Ovary (tissue), 9 donors: ENCODE measurements around the gene NEDD9. TPM values are rescaled to one million over a fixed set of nuclear protein-coding genes. Genes with fewer than 3 reads are reported as not detected.

Experiments
- DNase-seq, 5 donors: peaks; one replicate each; pipeline ENCODE4 v3.0.0-alpha.2; 2019 to 2020
- H3K27ac ChIP-seq, 2 donors: fragments of 200-600 bp; one replicate each; pipeline versions ENCODE4 v1.5.1 to v1.8.0; 2019 to 2022
- H3K27me3 ChIP-seq: fragments of 200-600 bp; one replicate; pipeline ENCODE4 v1.8.0; 2022
- H3K36me3 ChIP-seq: fragments of 200-600 bp; sonication (generic); one replicate; pipeline ENCODE4 v1.5.1; 2019
- H3K4me1 ChIP-seq: one replicate; pipeline ENCODE4 v1.8.1; 2013; ENCODE audit warnings: mild to moderate bottlenecking, moderate library complexity; ENCODE audit not compliant: insufficient read depth
- H3K4me3 ChIP-seq: fragments of 200-600 bp; sonication (generic); one replicate; pipeline ENCODE4 v1.5.1; 2017
- H3K9me3 ChIP-seq, 2 donors: fragments of 200-600 bp in 1 of 2; sonication (generic) in 1 of 2; one replicate each; pipeline versions ENCODE4 v1.5.1 to v1.8.1; 2013 to 2019; ENCODE audit warnings: mild to moderate bottlenecking in 1 of 2, moderate library complexity in 1 of 2
- EP300 ChIP-seq: sonication (generic); formaldehyde crosslinking; IDR thresholded peaks from one replicate; pipeline ENCODE4 v1.6.1; 2017; ENCODE audit warnings: antibody characterized with exemption
- POLR2A ChIP-seq: fragments of 450-650 bp; IDR thresholded peaks from one replicate; pipeline ENCODE4 v1.6.1; 2017; ENCODE audit warnings: antibody characterized with exemption, mild to moderate bottlenecking, moderate library complexity
- WGBS, 3 donors: extraction: QIAGEN DNeasy Blood & Tissue Kit in 1 of 3; methylation state at CpG; one replicate each; pipeline versions ENCODE4 v1.1.5 to v1.1.7; 2013 to 2017; 5-methylcytosine and 5-hydroxymethylcytosine counted together
- intact Hi-C, 4 donors: fragments of 100-400 bp; cut with DNase I; formaldehyde crosslinking; loops; one replicate each; pipeline versions ENCODE4 v1.11.0 to v1.15.1; 2022 to 2023
- polyA plus RNA-seq, 2 donors: library from polyadenylated mRNA; stranded (reverse); fragments of 200-250 nt in 1 of 2; fragments of 350-450 nt in 1 of 2; fragmentation: Illumina TruSeq in 1 of 2; extraction: RNeasy Lipid Tissue Mini Kit (QIAGEN cat#74804) in 1 of 2; gene quantifications; one replicate each; pipeline ENCODE4 v1.2.3, GENCODE V29; 2013 to 2014
- total RNA-seq, 7 donors: library from RNA; depleted of rRNA in 2 of 7; stranded (reverse); fragments of >200 nt in 2 of 7; fragmentation: NEBNext Ultra II Directional in 3 of 7; extraction: Animal tissue kit (Norgen Biotek cat#: 25700) in 3 of 7; gene quantifications; one replicate each; pipeline versions ENCODE4 v1.1.0 to v1.2.4, GENCODE V29; 2016 to 2023
- TF ChIP-seq, protein P1 (sequence below), 3 donors: fragments of 450-650 bp in 2 of 3; fragments of 200-600 bp in 1 of 3; IDR thresholded peaks; one replicate each; pipeline versions ENCODE4 v1.5.1 to v1.8.0; 2016 to 2022; ENCODE audit warnings: antibody characterized with exemption in 3 of 3, mild to moderate bottlenecking in 1 of 3
- donor health status: DM: no; HTN: no; CAD: no; lungs with moderate emphysema.
- donor health status: DM: no; HTN: no; CAD: no.
- donor health status: Bipolar disorder and iron deficiency.
- donor health status: DM: yes; HTN: yes; CAD: no.
- donor health status: DM: no; HTN: no; CAD: no.
- donor health status: DM: yes; HTN: yes; CAD: no.

Gene NEDD9
- total and polyA plus RNA-seq, 9 donors = 5.0 to 49.4 (median 13.7) TPM

GRCh38 chr6:11209369-11209768 is 23.1 kb downstream of the NEDD9 start:
- Histone ChIP-seq H3K9me3 (no peaks in the 10 kb centered on the region), H3K27me3 (no peaks in the 10 kb centered on the region), H3K4me3 (no peak overlapping the region), H3K27ac (no peak overlapping the region), H3K4me1 (no peaks in the 10 kb centered on the region), H3K36me3 (no peaks in the 10 kb centered on the region)
- TF ChIP-seq EP300 (no peak), POLR2A (no peak)
- TF ChIP-seq, protein P1, sequence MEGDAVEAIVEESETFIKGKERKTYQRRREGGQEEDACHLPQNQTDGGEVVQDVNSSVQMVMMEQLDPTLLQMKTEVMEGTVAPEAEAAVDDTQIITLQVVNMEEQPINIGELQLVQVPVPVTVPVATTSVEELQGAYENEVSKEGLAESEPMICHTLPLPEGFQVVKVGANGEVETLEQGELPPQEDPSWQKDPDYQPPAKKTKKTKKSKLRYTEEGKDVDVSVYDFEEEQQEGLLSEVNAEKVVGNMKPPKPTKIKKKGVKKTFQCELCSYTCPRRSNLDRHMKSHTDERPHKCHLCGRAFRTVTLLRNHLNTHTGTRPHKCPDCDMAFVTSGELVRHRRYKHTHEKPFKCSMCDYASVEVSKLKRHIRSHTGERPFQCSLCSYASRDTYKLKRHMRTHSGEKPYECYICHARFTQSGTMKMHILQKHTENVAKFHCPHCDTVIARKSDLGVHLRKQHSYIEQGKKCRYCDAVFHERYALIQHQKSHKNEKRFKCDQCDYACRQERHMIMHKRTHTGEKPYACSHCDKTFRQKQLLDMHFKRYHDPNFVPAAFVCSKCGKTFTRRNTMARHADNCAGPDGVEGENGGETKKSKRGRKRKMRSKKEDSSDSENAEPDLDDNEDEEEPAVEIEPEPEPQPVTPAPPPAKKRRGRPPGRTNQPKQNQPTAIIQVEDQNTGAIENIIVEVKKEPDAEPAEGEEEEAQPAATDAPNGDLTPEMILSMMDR (IDR thresholded peaks at IDR 0.05) = no peak
- intact Hi-C loops = no loop called here
- no peak for DNase-seq
- WGBS, 3 donors = 85 to 89% (median 87%) methylated on average over 5 of the region's 5 CpGs

- DNase-seq = no peak
- H3K36me3 ChIP-seq = no peaks in the 10 kb centered on the region
- no peaks in the 10 kb centered on the region for H3K4me1 ChIP-seq
- H3K9me3 ChIP-seq = no peaks in the 10 kb centered on the region
- 35 to 56% (median 51%) methylated on average over 1 of the region's 1 CpG for WGBS, 3 donors
- H3K27ac ChIP-seq = no peak overlapping the region
- no peak overlapping the region for H3K4me3 ChIP-seq
- no peak for TF ChIP-seq EP300
- TF ChIP-seq, protein P1 (IDR thresholded peaks at IDR 0.05) = no peak
- TF ChIP-seq POLR2A = no peak
- no peaks in the 10 kb centered on the region for H3K27me3 ChIP-seq
- intact Hi-C loops = no loop called here
Observed at GRCh38 chr6:11208854-11209253, 23.6 kb downstream of the NEDD9 start.

DNA sequence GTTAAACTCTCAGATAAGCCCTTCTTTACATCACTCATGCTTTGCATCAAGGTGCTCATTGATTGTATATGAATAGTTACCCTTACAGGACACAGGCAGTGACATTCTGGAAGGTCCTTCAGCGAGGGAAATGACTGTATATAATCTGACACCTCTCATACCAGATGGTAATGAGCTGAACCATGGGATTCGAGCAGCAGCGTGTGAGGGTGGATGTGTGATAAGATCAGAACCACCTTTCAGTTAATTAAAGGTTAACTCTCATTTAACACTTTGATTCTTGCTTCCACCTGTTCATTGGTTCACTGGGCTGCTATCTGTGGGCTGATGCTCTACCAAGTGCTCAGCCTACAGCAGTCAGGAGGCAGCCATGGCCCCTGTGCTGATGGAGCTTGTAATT is 24.2 kb downstream of the NEDD9 start:
- H3K36me3 ChIP-seq = no peaks in the 10 kb centered on the region
- H3K4me3 ChIP-seq = no peak overlapping the region
- H3K27ac ChIP-seq = no peak overlapping the region
- 89 to 94% (median 90%) methylated on average over 3 of the region's 3 CpGs for WGBS, 3 donors
- no peaks in the 10 kb centered on the region for H3K9me3 ChIP-seq
- H3K4me1 ChIP-seq = no peaks in the 10 kb centered on the region
- DNase-seq = no peak
- intact Hi-C loops = no loop called here
- no peak for TF ChIP-seq EP300
- TF ChIP-seq, protein P1 (IDR thresholded peaks at IDR 0.05) = no peak
- no peak for TF ChIP-seq POLR2A
- H3K27me3 ChIP-seq = no peaks in the 10 kb centered on the region

DNA sequence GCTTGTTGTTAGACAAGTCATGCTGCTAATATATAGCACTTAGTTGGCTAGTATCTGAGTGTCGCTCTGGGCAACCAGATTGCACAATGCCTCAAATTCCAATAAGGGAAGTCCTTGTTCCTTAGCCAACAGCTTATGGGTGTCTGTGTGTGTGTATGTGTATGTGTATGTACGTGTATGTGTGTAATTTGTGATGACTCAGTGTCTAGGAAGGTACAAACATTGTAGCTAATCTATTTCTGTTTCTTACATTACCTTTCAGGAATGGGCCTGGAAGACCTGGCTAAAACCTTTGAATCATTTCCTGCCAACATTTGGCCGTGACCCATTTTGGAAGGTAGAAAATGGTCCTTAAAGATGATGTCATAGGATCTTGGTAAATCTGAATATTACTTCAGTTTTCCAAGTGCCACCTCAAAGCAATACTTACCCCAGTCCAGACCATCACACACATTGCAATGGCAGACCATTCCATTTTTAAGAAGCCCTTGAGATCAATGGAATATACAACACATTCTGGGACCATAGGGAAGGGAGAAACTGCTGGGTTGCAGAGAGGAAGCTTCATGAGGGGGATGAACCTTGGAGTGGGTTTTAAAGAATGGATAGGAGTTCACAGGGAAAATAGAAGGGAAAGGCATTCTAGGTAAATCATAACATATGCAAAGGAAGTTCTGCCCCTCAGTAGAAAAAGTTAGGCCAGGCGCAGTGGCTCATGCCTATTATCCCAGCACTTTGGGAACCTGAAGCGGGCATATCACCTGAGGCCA is 25.1 kb downstream of the NEDD9 start:
- Histone ChIP-seq H3K9me3 (no peaks in the 10 kb centered on the region), H3K4me1 (no peaks in the 10 kb centered on the region), H3K27me3 (no peaks in the 10 kb centered on the region), H3K27ac (no peak overlapping the region), H3K4me3 (no peak overlapping the region), H3K36me3 (no peaks in the 10 kb centered on the region)
- intact Hi-C loops = no loop called here
- no peak for TF ChIP-seq POLR2A
- peak; percentile 58 for TF ChIP-seq EP300
- DNase-seq = peak in 1 of 5 donors; percentile 40
- 59 to 71% (median 61%) methylated on average over 5 of the region's 5 CpGs for WGBS, 3 donors

DNA sequence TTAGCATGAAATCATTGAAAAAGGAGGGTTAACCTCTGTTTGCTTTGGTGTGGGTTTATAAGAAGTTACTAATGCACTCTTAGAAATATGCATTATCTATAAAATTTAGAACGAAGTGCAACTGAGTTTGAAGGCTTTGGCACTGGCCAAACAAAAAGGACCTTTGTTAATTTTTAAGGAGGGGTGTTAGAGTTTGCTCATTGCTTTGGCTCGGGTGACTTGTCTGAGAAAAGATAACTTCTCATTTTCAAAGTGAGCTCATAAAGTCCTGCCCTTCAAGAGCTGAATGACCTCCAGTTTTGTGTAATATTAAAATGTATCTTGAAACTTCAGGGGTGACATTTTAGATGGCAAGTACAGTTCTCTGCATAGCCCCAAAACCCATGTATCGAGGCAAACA is 25.9 kb downstream of the NEDD9 start:
- WGBS, 3 donors = 49 to 68% (median 60%) methylated on average over 3 of the region's 3 CpGs
- Histone ChIP-seq H3K27ac (no peak overlapping the region), H3K9me3 (no peaks in the 10 kb centered on the region), H3K36me3 (no peaks in the 10 kb centered on the region), H3K4me3 (no peak overlapping the region), H3K4me1 (no peaks in the 10 kb centered on the region), H3K27me3 (no peaks in the 10 kb centered on the region)
- intact Hi-C loops = no loop called here
- TF ChIP-seq POLR2A (no peak), EP300 (no peak)
- TF ChIP-seq, protein P1 (IDR thresholded peaks at IDR 0.05) = no peak
- no peak for DNase-seq
